ENCODE measurements around the gene TJP2.

Gene TJP2

GRCh38 chr9:69145144-69145715 is 28.8 kb upstream of the TJP2 start:
- no peak overlapping the region for H3K4me3 ChIP-seq (ENCODE audit: low read depth, low read length)
- no peak for DNase-seq (ENCODE audit: low read depth)
- TF ChIP-seq POLR2A (IDR thresholded peaks at IDR 0.05; ENCODE audit: extremely low read depth, insufficient read length) = no peak
- no peak for TF ChIP-seq MYC (IDR thresholded peaks at IDR 0.05; ENCODE audit: low read depth, low read length)
- no peak for TF ChIP-seq MAX (IDR thresholded peaks at IDR 0.05; ENCODE audit: low read depth, low read length)
- TF ChIP-seq CTCF (IDR thresholded peaks at IDR 0.05; ENCODE audit: low read depth, low read length) = no peak

GRCh38 chr9:69147041-69147834 is 26.8 kb upstream of the TJP2 start:
- DNase-seq (ENCODE audit: low read depth) = no peak
- TF ChIP-seq CTCF (IDR thresholded peaks at IDR 0.05; ENCODE audit: low read depth, low read length) (no peak), MYC (IDR thresholded peaks at IDR 0.05; ENCODE audit: low read depth, low read length) (no peak), MAX (IDR thresholded peaks at IDR 0.05; ENCODE audit: low read depth, low read length) (no peak), POLR2A (IDR thresholded peaks at IDR 0.05; ENCODE audit: extremely low read depth, insufficient read length) (no peak)
- no peak overlapping the region for H3K4me3 ChIP-seq (ENCODE audit: low read depth, low read length)

GRCh38 chr9:69149321-69149807 is 24.7 kb upstream of the TJP2 start:
- DNase-seq (ENCODE audit: low read depth) = no peak

GRCh38 chr9:69151506-69151905 is 22.6 kb upstream of the TJP2 start:
- TF ChIP-seq CTCF (IDR thresholded peaks at IDR 0.05; ENCODE audit: low read depth, low read length) = no peak
- TF ChIP-seq POLR2A (IDR thresholded peaks at IDR 0.05; ENCODE audit: extremely low read depth, insufficient read length) = no peak
- no peak for TF ChIP-seq MAX (IDR thresholded peaks at IDR 0.05; ENCODE audit: low read depth, low read length)
- TF ChIP-seq MYC (IDR thresholded peaks at IDR 0.05; ENCODE audit: low read depth, low read length) = no peak
- H3K4me3 ChIP-seq (ENCODE audit: low read depth, low read length) = no peak overlapping the region
- DNase-seq (ENCODE audit: low read depth) = no peak

More at GRCh38 chr9:69149321-69149807, 24.7 kb upstream of the TJP2 start:
- H3K4me3 ChIP-seq (ENCODE audit: low read depth, low read length) = no peak overlapping the region
- TF ChIP-seq POLR2A (IDR thresholded peaks at IDR 0.05; ENCODE audit: extremely low read depth, insufficient read length) (no peak), MAX (IDR thresholded peaks at IDR 0.05; ENCODE audit: low read depth, low read length) (no peak), CTCF (IDR thresholded peaks at IDR 0.05; ENCODE audit: low read depth, low read length) (no peak), MYC (IDR thresholded peaks at IDR 0.05; ENCODE audit: low read depth, low read length) (no peak)

GRCh38 chr9:69153707-69154521 is 20.2 kb upstream of the TJP2 start:
- no peak overlapping the region for H3K4me3 ChIP-seq (ENCODE audit: low read depth, low read length)
- no peak for DNase-seq (ENCODE audit: low read depth)
- TF ChIP-seq CTCF (IDR thresholded peaks at IDR 0.05; ENCODE audit: low read depth, low read length) = no peak
- no peak for TF ChIP-seq MYC (IDR thresholded peaks at IDR 0.05; ENCODE audit: low read depth, low read length)
- TF ChIP-seq MAX (IDR thresholded peaks at IDR 0.05; ENCODE audit: low read depth, low read length) = no peak
- no peak for TF ChIP-seq POLR2A (IDR thresholded peaks at IDR 0.05; ENCODE audit: extremely low read depth, insufficient read length)

Measured in NB4 (cell line).